ENCODE measurements around the gene DMRTC1B.
"Not testable (repeated sequence)": the region's sequence is repeated elsewhere in the genome, so short reads cannot be mapped to it uniquely, and the experiment has no call there.

The DMRTC1B gene

GRCh38 chrX:72776653-72777466 is at the start of gene DMRTC1B:
DMRTC1B (plus strand) TSS chrX:72776890; CDS start chrX:72845136, 68,246 bp downstream.
- DNase-seq; intact Hi-C loops (cut with DNase I): not testable (repeated sequence)

GRCh38 chrX:72727846-72728245 is 48.8 kb upstream of the DMRTC1B start:
- intact Hi-C loops (cut with DNase I): no loop called here
- no peak for DNase-seq

- DNase-seq; intact Hi-C loops (cut with DNase I): not testable (repeated sequence)
These were observed 43.1 kb upstream of the DMRTC1B start for GRCh38 chrX:72733636-72734035.

- intact Hi-C loops (cut with DNase I): no loop called here
These were observed 41.1 kb upstream of the DMRTC1B start for GRCh38 chrX:72735561-72735960.

GRCh38 chrX:72745546-72745945 is 31.1 kb upstream of the DMRTC1B start:
- DNase-seq; intact Hi-C loops (cut with DNase I): not testable (repeated sequence)

More at GRCh38 chrX:72735561-72735960, 41.1 kb upstream of the DMRTC1B start:
- DNase-seq: no peak

- DNase-seq; intact Hi-C loops (cut with DNase I): not testable (repeated sequence)
These were observed 28.1 kb upstream of the DMRTC1B start for GRCh38 chrX:72748545-72748944.

GRCh38 chrX:72760454-72760853 is 16.2 kb upstream of the DMRTC1B start:
- DNase-seq; intact Hi-C loops (cut with DNase I): not testable (repeated sequence)

- DNase-seq; intact Hi-C loops (cut with DNase I): not testable (repeated sequence)
These were observed 739 bp downstream of the DMRTC1B start for GRCh38 chrX:72777467-72777790.

GRCh38 chrX:72778146-72778545 is 1.5 kb downstream of the DMRTC1B start:
- intact Hi-C loops (cut with DNase I); DNase-seq: not testable (repeated sequence)

- intact Hi-C loops (cut with DNase I); DNase-seq: not testable (repeated sequence)
These were observed 5.9 kb downstream of the DMRTC1B start, which contains the start of gene FAM236B for GRCh38 chrX:72782560-72782959. FAM236B (minus strand) TSS chrX:72782660; CDS start chrX:72782560, 100 bp downstream.

- intact Hi-C loops (cut with DNase I): not testable (repeated sequence)
These were observed 6.8 kb downstream of the DMRTC1B start for GRCh38 chrX:72783365-72783936.

GRCh38 chrX:72783964-72784363 is 7.3 kb downstream of the DMRTC1B start:
- DNase-seq; intact Hi-C loops (cut with DNase I): not testable (repeated sequence)

More at GRCh38 chrX:72783365-72783936, 6.8 kb downstream of the DMRTC1B start:
- not testable (repeated sequence) for DNase-seq

- DNase-seq; intact Hi-C loops (cut with DNase I): not testable (repeated sequence)
These were observed 11.5 kb downstream of the DMRTC1B start for GRCh38 chrX:72788142-72788541.

- peak in 2 of 42 donors; percentile 1 to 7 for DNase-seq
- intact Hi-C loops (cut with DNase I): not testable (repeated sequence)
These were observed 13.7 kb downstream of the DMRTC1B start for GRCh38 chrX:72790390-72790789.

GRCh38 chrX:72808110-72808509 is 31.4 kb downstream of the DMRTC1B start, which contains the start of gene FAM236D:
FAM236D (minus strand) TSS chrX:72808210; CDS start chrX:72808110, 100 bp downstream.
- intact Hi-C loops (cut with DNase I); DNase-seq: not testable (repeated sequence)

- intact Hi-C loops (cut with DNase I): not testable (repeated sequence)
These were observed 54.0 kb downstream of the DMRTC1B start for GRCh38 chrX:72830701-72831100.

GRCh38 chrX:72837532-72837931 is 60.8 kb downstream of the DMRTC1B start:
- DNase-seq; intact Hi-C loops (cut with DNase I): not testable (repeated sequence)

More at GRCh38 chrX:72830701-72831100, 54.0 kb downstream of the DMRTC1B start:
- not testable (repeated sequence) for DNase-seq

- intact Hi-C loops (cut with DNase I); DNase-seq: not testable (repeated sequence)
These were observed 106.2 kb downstream of the DMRTC1B start for GRCh38 chrX:72882898-72883297.

GRCh38 chrX:72889740-72890139 is 113.0 kb downstream of the DMRTC1B start:
- intact Hi-C loops (cut with DNase I); DNase-seq: not testable (repeated sequence)

All from head of caudate nucleus (tissue), 42 donors.